ENCODE results near the gene RAB6B. TPM values are rescaled to one million over a fixed set of nuclear protein-coding genes. Genes with fewer than 3 reads are reported as not detected.

Gene RAB6B
- total RNA-seq, 2 experiments from 2014 or later = 0.23 to 0.51 TPM

DNA sequence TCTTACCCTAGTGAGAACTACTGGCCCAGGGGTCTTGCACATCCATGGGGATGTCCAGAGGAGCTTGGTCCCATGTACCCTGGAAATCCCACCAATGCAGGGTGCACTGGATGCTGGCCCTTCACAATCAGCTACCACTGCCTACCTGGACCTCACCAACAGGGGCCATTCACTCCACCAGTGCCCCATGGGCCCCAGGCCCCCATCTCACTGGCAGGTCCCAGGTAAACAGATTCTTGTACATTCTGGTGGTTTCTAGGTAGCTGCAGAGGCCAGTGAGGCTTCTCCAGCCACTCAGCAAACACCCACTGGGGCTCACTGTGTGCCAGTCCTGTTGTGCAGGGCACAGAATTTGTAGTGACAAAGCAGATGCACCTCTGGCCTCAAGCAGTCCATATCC, 24.9 kb downstream of the RAB6B start:
- ChIA-PET POLR2A (no interaction called here), CTCF (interaction anchor here (1.3 kb wide), 1 partner anchor 14 kb away, joined by 4 read pairs; no protein-coding TSS in a partner anchor)
- no peak for DNase-seq
- ATAC-seq = no peak
- Mint-ChIP-seq H3K27me3 (peaks cover 8% of the 10 kb centered on the region), H3K9me3 (ENCODE audit: low read depth) (no peaks in the 10 kb centered on the region), H3K27ac (no peak overlapping the region), H3K4me1 (no peaks in the 10 kb centered on the region), H3K4me3 (no peak overlapping the region), H3K36me3 (ENCODE audit: low read depth) (no peaks in the 10 kb centered on the region)
- intact Hi-C loops (cut with DNase I, micrococcal nuclease) = no loop called here

DNA sequence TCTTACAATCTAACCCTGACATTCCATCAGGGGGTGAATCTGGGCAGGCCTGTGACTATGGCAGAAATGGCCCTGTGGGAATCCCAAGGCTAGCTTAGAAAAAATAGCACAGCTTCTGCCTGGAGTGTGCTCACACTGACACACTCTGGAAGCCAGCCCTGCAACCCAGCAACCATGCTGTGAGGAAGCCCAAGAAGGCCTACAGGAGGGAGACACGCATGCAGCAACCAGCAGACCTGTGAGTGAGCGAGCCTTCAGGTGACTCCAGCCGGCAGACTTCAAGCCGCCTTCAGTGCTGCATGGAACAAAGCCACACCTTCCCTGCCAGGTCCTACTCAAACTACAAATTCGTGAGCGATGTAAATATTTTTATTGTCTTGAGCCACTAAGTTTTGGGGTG, 26.1 kb downstream of the RAB6B start:
- POLR2A ChIA-PET = no interaction called here
- CTCF ChIA-PET = no interaction called here
- no peaks in the 10 kb centered on the region for H3K9me3 Mint-ChIP-seq (ENCODE audit: low read depth)
- H3K36me3 Mint-ChIP-seq (ENCODE audit: low read depth) = no peaks in the 10 kb centered on the region
- H3K27me3 Mint-ChIP-seq = peaks cover 8% of the 10 kb centered on the region
- H3K4me3 Mint-ChIP-seq = no peak overlapping the region
- no peak overlapping the region for H3K27ac Mint-ChIP-seq
- intact Hi-C loops (cut with DNase I, micrococcal nuclease) = no loop called here
- DNase-seq = no peak
- no peaks in the 10 kb centered on the region for H3K4me1 Mint-ChIP-seq
- no peak for ATAC-seq

DNA sequence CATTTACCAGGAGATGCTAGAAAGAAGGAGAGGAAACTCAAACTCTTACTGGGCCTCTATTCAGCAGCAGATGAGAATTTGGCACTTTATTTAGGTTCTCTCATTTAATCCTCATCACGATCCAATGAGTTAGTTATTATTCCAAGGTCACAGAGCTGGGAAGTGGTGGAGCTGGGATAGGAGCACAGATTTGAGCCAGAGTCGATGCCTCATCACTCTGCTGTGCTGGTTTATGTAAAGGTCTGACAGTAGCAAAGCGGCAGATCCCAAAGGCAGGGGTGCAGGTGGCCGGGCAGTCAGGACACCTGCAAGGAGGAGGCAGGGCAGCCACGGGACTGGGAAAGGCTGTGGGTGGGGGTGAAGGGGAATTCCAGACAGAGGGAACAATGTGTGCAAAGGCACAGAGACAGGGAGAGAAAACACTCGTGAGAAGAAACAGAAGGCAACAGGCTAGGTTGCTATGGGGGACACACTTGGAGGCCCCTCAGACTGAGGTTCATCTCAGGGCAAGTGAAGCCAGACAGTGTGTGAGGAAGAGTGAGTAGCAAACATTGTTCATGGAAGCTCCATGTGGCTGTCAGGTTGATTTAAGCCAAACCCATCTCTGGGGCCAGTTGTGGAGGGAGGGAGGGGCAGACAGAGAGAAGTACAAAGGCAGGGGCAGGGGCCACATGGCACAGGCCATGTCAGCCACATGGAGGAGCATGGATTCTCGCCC, 26.8 kb downstream of the RAB6B start:
- ATAC-seq = no peak
- no peak for DNase-seq
- CTCF ChIA-PET = interaction anchor here (0.6 to 0.8 kb wide), 3 partner anchors 38 to 204 kb away, joined by 3 to 4 read pairs (median 3); no protein-coding TSS in a partner anchor
- H3K4me1 Mint-ChIP-seq = no peaks in the 10 kb centered on the region
- H3K9me3 Mint-ChIP-seq (ENCODE audit: low read depth) = no peaks in the 10 kb centered on the region
- no peak overlapping the region for H3K27ac Mint-ChIP-seq
- H3K27me3 Mint-ChIP-seq = peaks cover 5% of the 10 kb centered on the region
- no peak overlapping the region for H3K4me3 Mint-ChIP-seq
- POLR2A ChIA-PET = no interaction called here
- no peaks in the 10 kb centered on the region for H3K36me3 Mint-ChIP-seq (ENCODE audit: low read depth)
- intact Hi-C loops (cut with DNase I, micrococcal nuclease) = no loop called here

DNA sequence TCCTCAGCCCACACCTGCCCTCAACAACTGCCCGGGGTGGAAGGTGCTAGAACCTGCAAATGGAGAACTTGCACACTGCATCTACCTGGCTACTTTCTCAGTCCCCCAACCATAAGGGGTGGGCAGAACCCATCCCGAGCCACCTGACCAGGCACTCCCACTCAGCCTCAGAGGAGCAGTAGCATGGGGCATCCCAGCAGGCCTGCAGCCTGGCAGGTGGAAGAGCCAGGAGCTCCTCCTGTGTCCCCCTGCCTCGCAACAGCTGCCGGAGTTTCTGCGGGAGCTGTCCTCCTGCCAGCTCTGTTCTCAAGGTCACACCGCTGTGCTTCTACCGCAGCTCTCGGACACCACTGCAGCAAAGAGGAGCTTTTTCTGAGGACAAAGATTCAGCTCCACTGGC, 27.5 kb downstream of the RAB6B start:
- DNase-seq (no peak), ATAC-seq (no peak)
- H3K9me3 Mint-ChIP-seq (ENCODE audit: low read depth) = no peaks in the 10 kb centered on the region
- CTCF ChIA-PET = interaction anchor here (0.6 to 0.8 kb wide), 3 partner anchors 38 to 204 kb away, joined by 3 to 4 read pairs (median 3); no protein-coding TSS in a partner anchor
- intact Hi-C loops (cut with DNase I, micrococcal nuclease) = no loop called here
- no peaks in the 10 kb centered on the region for H3K36me3 Mint-ChIP-seq (ENCODE audit: low read depth)
- H3K27ac Mint-ChIP-seq = no peak overlapping the region
- POLR2A ChIA-PET = no interaction called here
- no peak overlapping the region for H3K4me3 Mint-ChIP-seq
- peaks cover 4% of the 10 kb centered on the region for H3K27me3 Mint-ChIP-seq
- H3K4me1 Mint-ChIP-seq = no peaks in the 10 kb centered on the region

DNA sequence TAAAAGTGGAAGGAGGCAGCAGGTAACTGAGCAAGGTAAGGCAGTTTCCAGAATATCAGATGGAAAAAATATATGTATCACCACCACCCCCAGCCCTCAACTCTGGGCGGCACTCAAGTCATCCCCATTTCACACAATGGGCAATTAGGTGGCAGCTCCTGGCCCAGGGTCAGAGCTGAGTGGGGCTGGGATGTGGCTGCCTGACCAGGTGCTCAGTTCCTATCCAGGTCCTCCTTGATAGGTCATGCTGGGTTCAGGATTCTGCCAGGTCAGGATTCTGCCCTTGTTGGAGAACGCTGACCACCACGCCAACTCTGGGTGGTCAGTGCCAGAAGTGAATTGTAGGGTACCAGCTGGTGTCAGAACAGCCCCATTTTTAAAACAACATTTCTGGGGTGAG, 29.5 kb downstream of the RAB6B start:
- Mint-ChIP-seq H3K4me3 (no peak overlapping the region), H3K4me1 (no peaks in the 10 kb centered on the region), H3K27me3 (peaks cover 4% of the 10 kb centered on the region), H3K9me3 (ENCODE audit: low read depth) (no peaks in the 10 kb centered on the region), H3K27ac (no peak overlapping the region), H3K36me3 (ENCODE audit: low read depth) (no peaks in the 10 kb centered on the region)
- ChIA-PET CTCF (interaction anchor here (0.7 to 1.1 kb wide), 2 partner anchors 45 to 90 kb away, joined by 3 read pairs; no protein-coding TSS in a partner anchor), POLR2A (no interaction called here)
- intact Hi-C loops (cut with DNase I, micrococcal nuclease) = no loop called here
- no peak for DNase-seq
- no peak for ATAC-seq

DNA sequence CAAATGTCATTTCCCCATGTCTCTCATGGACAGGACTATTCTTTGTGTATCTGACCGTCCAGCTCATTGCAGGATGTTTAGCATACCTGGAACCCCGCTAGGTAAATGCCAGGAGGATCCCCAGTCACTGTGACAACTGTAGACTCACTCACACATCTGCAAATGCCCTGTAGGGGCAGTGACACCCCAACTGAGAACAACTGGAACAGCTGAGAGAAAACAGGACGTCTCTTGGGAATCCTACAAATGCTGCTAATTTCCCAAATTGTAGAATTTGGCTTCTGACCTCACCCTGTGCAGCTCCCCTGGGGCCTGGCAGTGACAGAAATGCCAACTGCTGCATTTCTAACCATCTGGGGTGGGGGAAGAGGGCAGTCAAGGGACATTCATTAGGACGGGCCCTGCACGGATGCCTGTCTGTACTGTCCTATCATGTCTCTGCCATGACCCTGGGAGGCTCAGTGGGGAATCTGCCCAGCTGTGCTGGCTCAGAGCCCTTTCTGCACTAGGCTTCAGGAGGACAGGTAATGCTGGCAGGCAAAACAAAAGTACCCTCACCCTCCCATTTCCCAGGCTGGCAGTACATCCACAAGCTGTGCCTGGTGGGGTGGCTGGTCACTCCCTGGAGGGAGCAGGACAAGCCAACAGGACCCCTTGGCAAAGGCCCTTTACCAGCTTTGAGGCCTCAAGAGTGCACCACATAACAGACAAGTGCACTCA, 30.4 kb downstream of the RAB6B start:
- ChIA-PET POLR2A (no interaction called here), CTCF (interaction anchor here (1.1 kb wide), 1 partner anchor 44 kb away, joined by 3 read pairs; no protein-coding TSS in a partner anchor)
- Mint-ChIP-seq H3K4me1 (no peaks in the 10 kb centered on the region), H3K27ac (no peak overlapping the region), H3K9me3 (ENCODE audit: low read depth) (no peaks in the 10 kb centered on the region), H3K36me3 (ENCODE audit: low read depth) (no peaks in the 10 kb centered on the region), H3K27me3 (peaks cover 4% of the 10 kb centered on the region), H3K4me3 (no peak overlapping the region)
- intact Hi-C loops (cut with DNase I, micrococcal nuclease) = no loop called here
- no peak for ATAC-seq
- DNase-seq = no peak

DNA sequence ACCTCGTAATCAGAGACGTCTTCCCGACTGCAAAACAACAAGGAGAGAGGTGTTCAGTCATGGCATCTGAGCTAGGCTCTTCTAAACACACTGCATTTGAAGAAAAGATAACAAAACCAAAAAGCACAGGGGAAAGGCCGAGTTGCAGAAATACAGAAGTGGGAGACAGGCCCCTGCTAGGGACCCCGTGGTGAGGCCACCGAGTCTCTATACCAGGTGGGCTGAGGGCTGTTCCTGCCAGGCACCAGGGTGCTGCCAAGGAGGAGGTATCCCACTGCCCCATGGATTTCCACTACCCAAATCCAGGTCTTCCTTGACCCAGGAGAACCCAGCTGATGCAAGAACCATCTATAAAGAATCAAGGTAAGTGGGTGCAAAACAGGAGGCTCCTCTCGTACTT, 31.1 kb downstream of the RAB6B start:
- intact Hi-C loops (cut with DNase I, micrococcal nuclease) = no loop called here
- no peak overlapping the region for H3K4me3 Mint-ChIP-seq
- H3K4me1 Mint-ChIP-seq = no peaks in the 10 kb centered on the region
- no peaks in the 10 kb centered on the region for H3K9me3 Mint-ChIP-seq (ENCODE audit: low read depth)
- no peak overlapping the region for H3K27ac Mint-ChIP-seq
- DNase-seq (no peak), ATAC-seq (no peak)
- ChIA-PET POLR2A (no interaction called here), CTCF (no interaction called here)
- no peaks in the 10 kb centered on the region for H3K36me3 Mint-ChIP-seq (ENCODE audit: low read depth)
- H3K27me3 Mint-ChIP-seq = peaks cover 4% of the 10 kb centered on the region

DNA sequence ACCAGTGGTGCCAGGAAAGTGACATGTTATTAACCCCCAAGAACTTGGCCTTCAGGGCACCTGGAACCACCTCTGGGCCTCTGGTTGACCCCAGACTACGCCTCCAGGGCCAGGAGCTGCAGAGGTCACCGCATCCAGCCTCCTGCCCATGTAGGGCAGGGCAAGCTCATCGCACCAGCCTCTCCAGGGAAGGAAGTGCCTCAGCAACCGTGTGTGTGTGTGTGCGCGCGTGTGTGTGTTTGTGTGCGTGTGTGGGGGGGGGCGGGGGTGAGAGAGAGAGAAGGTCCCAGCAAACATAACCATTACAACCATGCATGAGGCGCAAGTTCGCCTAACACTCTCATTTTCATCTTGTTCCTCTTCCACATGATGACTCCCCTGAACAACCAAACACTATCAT, 31.8 kb downstream of the RAB6B start:
- no peaks in the 10 kb centered on the region for H3K36me3 Mint-ChIP-seq (ENCODE audit: low read depth)
- intact Hi-C loops (cut with DNase I, micrococcal nuclease) = no loop called here
- H3K9me3 Mint-ChIP-seq (ENCODE audit: low read depth) = no peaks in the 10 kb centered on the region
- DNase-seq (no peak), ATAC-seq (no peak)
- ChIA-PET CTCF (no interaction called here), POLR2A (no interaction called here)
- no peak overlapping the region for H3K4me3 Mint-ChIP-seq
- peaks cover 4% of the 10 kb centered on the region for H3K27me3 Mint-ChIP-seq
- H3K27ac Mint-ChIP-seq = no peak overlapping the region
- no peaks in the 10 kb centered on the region for H3K4me1 Mint-ChIP-seq

DNA sequence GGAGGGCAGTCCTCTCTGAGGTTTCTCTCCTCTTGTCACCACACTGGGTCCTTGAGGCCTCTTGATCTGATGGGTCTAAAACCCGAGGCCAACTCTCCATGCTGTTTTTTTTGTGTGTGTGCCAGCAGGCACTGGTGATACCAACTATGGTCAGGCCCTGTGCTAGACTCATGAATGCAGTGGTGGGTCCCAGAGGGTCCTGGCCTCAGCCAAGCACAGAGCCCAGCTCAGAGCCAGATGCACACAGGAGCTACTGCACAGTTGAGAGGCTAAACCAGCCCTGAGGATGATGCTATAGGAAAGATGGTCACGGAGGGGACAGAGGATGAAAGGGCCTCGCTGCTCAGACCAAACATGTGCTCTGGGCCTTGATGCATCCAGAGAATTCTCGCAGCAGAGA, 33.5 kb downstream of the RAB6B start:
- CTCF ChIA-PET = no interaction called here
- Mint-ChIP-seq H3K36me3 (ENCODE audit: low read depth) (no peaks in the 10 kb centered on the region), H3K4me1 (peaks cover 6% of the 10 kb centered on the region), H3K9me3 (ENCODE audit: low read depth) (no peaks in the 10 kb centered on the region), H3K4me3 (no peak overlapping the region), H3K27me3 (peaks cover 1% of the 10 kb centered on the region), H3K27ac (no peak overlapping the region)
- POLR2A ChIA-PET = interaction anchor here (1.4 kb wide), 1 partner anchor 14 kb away, joined by 4 read pairs; no protein-coding TSS in a partner anchor
- DNase-seq (no peak), ATAC-seq (no peak)
- intact Hi-C loops (cut with DNase I, micrococcal nuclease) = no loop called here

DNA sequence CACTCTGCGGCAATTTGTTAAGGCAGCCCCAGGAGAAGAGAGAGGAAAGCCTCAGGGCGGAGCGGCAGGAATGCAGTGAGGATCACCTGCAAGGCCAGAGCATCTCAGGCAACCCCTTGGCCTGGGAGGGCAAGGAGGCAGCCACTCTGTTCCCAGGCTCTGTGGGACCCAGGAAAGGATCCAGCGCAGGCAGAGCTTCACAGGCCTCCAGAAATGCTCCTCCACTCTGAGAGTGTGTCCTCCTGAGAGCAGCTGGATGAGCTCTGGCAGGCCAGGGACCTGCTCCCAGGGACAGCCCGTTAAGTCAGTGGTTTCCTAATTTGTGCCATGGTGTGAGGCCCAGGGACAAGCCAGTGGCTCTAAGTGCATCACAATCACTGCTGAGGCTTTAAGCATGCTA, 35.2 kb downstream of the RAB6B start:
- Mint-ChIP-seq H3K27ac (no peak overlapping the region), H3K36me3 (ENCODE audit: low read depth) (no peaks in the 10 kb centered on the region)
- intact Hi-C loops (cut with DNase I, micrococcal nuclease) = no loop called here

DNA sequence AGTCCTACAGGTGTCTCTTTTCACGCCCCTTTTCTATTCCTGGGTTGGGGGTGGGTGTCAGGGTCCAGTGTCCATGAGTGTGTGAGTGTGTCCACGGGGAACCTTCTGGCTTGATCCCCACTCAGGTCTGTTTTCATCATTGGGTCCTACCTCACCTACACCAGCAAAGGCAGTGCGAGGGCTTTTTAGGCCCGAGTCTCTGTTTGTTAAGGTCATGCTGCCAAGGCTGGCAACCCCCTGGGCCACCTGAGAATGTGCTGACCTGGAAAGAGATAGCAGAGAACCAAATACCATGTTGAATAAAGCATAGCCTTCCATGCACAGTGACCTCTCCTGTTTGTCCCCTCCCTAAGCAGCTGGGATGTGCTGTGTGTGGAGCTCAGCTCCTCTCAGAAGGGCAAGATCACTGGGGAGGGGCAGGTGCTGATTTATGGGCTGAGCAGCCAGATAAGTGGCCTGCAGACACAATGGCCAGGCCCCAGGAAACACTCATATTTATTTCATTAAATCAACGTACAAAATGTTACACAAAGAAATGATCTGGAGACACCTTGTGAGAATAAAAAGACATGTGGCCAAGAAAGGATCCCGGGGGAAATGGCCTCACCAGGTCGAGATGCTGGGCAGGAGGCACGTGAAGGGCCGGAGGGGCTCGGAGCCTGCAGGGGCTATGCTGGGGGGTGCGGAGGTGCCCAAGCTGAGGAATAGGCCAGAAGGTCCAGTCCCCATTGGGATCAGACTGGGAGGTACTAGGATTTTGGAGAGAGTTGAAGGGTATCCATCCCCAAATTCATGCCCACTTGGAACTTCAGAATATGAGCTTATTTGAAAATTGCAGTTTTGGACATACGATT, 36.1 kb downstream of the RAB6B start:
- ATAC-seq (no peak), DNase-seq (no peak)
- H3K9me3 Mint-ChIP-seq (ENCODE audit: low read depth) = no peaks in the 10 kb centered on the region
- ChIA-PET POLR2A (no interaction called here), CTCF (no interaction called here)
- intact Hi-C loops (cut with DNase I, micrococcal nuclease) = no loop called here
- H3K27ac Mint-ChIP-seq = no peak overlapping the region
- peaks cover 1% of the 10 kb centered on the region for H3K27me3 Mint-ChIP-seq
- H3K4me3 Mint-ChIP-seq = no peak overlapping the region
- H3K4me1 Mint-ChIP-seq = peaks cover 6% of the 10 kb centered on the region
- no peaks in the 10 kb centered on the region for H3K36me3 Mint-ChIP-seq (ENCODE audit: low read depth)

More for the DNA sequence above, 35.2 kb downstream of the RAB6B start:
- no peak for DNase-seq
- POLR2A ChIA-PET = no interaction called here
- ATAC-seq = no peak
- H3K27me3 Mint-ChIP-seq = peaks cover 1% of the 10 kb centered on the region
- no peaks in the 10 kb centered on the region for H3K9me3 Mint-ChIP-seq (ENCODE audit: low read depth)
- CTCF ChIA-PET = no interaction called here
- no peak overlapping the region for H3K4me3 Mint-ChIP-seq
- H3K4me1 Mint-ChIP-seq = peaks cover 6% of the 10 kb centered on the region
